SHP77 treated with DMSO at 0.1 percent for 48 hours (cell line): ENCODE data around the gene ARHGAP6.

Source experiments
- DNase-seq: peaks from one replicate; lab custom pipeline; 2025; lab: John Stamatoyannopoulos, UW

Gene ARHGAP6

GRCh38 chrX:11108253-11108941 is 557.3 kb downstream of the ARHGAP6 start:
- no peak for DNase-seq

GRCh38 chrX:11105080-11105479 is 560.6 kb downstream of the ARHGAP6 start:
- DNase-seq: no peak

GRCh38 chrX:11103751-11104150 is 562.0 kb downstream of the ARHGAP6 start:
- no peak for DNase-seq

GRCh38 chrX:11103006-11103405 is 562.7 kb downstream of the ARHGAP6 start:
- DNase-seq: no peak

GRCh38 chrX:11100281-11101035 is 565.3 kb downstream of the ARHGAP6 start:
- DNase-seq: no peak

- DNase-seq: no peak
Measured at GRCh38 chrX:11099465-11099864, 566.3 kb downstream of the ARHGAP6 start.

GRCh38 chrX:11097933-11098332 is 567.8 kb downstream of the ARHGAP6 start:
- no peak for DNase-seq

GRCh38 chrX:11089802-11090201 is 575.9 kb downstream of the ARHGAP6 start:
- no peak for DNase-seq
